B cell (primary cell): ENCODE data around the gene SLC25A21.

ENCODE experiments used
- EZH2 ChIP-seq: IDR thresholded peaks from 2 replicates; pipeline ENCODE4 v1.6.1; 2012; ENCODE audit warnings: borderline replicate concordance, low read depth, mild to moderate bottlenecking, moderate library complexity, low read length; ENCODE audit not compliant: insufficient read depth, poor library complexity, severe bottlenecking
- TF ChIP-seq, protein P1 (sequence below): fragments of 200-600 bp; IDR thresholded peaks from one replicate; pipeline ENCODE4 v1.8.0; 2022; ENCODE audit warnings: antibody characterized with exemption, mild to moderate bottlenecking

DNA sequence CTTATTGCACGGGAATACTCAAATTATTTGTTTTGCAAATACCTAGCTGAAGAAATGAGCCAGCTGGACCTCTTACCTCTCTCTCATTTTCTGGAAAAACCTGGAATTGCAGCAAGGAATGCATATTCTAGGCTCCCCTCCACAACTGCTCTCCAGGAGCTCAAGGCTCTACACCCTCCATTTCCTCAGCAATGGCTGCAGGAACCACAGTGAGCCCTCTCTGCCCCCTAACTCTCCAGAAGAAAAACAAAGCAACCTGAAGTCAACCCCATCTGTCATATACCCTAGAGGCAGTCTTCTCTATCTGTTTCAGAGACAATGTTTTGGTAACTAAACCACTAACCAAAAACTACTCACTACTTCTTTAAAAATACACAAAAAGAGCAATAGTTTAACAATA lies 221.6 kb downstream of the SLC25A21 start:
- TF ChIP-seq, protein P1, sequence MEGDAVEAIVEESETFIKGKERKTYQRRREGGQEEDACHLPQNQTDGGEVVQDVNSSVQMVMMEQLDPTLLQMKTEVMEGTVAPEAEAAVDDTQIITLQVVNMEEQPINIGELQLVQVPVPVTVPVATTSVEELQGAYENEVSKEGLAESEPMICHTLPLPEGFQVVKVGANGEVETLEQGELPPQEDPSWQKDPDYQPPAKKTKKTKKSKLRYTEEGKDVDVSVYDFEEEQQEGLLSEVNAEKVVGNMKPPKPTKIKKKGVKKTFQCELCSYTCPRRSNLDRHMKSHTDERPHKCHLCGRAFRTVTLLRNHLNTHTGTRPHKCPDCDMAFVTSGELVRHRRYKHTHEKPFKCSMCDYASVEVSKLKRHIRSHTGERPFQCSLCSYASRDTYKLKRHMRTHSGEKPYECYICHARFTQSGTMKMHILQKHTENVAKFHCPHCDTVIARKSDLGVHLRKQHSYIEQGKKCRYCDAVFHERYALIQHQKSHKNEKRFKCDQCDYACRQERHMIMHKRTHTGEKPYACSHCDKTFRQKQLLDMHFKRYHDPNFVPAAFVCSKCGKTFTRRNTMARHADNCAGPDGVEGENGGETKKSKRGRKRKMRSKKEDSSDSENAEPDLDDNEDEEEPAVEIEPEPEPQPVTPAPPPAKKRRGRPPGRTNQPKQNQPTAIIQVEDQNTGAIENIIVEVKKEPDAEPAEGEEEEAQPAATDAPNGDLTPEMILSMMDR: no peak
- TF ChIP-seq EZH2: no peak
